ENCODE results near the gene SLC9A3. TPM values are rescaled to one million over a fixed set of nuclear protein-coding genes. Genes with fewer than 3 reads are reported as not detected.

The SLC9A3 gene
- total RNA-seq, 1 experiment from 2014 or later, result 0.85 TPM

GRCh38 chr5:484556-484955 lies 39.7 kb downstream of the SLC9A3 start:
- no peak overlapping the region for H3K4me2 ChIP-seq (ENCODE audit: insufficient read depth, insufficient read length, low read length)
- DNase-seq, result no peak
- no peaks in the 10 kb centered on the region for H3K9me3 ChIP-seq (ENCODE audit: control insufficient read depth, low read depth, low read length)
- H4K5ac ChIP-seq (ENCODE audit: insufficient read length, low read depth, low read length), result no peak overlapping the region
- no peaks in the 10 kb centered on the region for H3K27me3 ChIP-seq (ENCODE audit: insufficient read depth, low read length)
- H3K23ac ChIP-seq (ENCODE audit: insufficient read length, low read depth, low read length), result no peak overlapping the region
- H2BK5ac ChIP-seq (ENCODE audit: insufficient read length, low read length), result no peak overlapping the region
- H2BK120ac ChIP-seq (ENCODE audit: low read depth, low read length, poor library complexity, severe bottlenecking), result no peak overlapping the region
- no peaks in the 10 kb centered on the region for H3K79me1 ChIP-seq (ENCODE audit: insufficient read depth, low read depth, low read length, poor library complexity, severe bottlenecking)
- H2AK5ac ChIP-seq (ENCODE audit: insufficient read length, low read length), result no peak overlapping the region
- no peaks in the 10 kb centered on the region for H3K79me2 ChIP-seq (ENCODE audit: insufficient read depth, low read length)
- H2AFZ ChIP-seq (ENCODE audit: low read length), result no peak overlapping the region
- H3T11ph ChIP-seq (ENCODE audit: low read length), result no peak overlapping the region
- no CpG with 5 or more reads among the region's 24 CpGs for WGBS (ENCODE audit: extremely low coverage, insufficient read length, low lambda C conversion rate)
- no peak overlapping the region for H3K9ac ChIP-seq (ENCODE audit: extremely low read depth, insufficient read length, low read length)
- Mint-ChIP-seq H3K9me3 (no peaks in the 10 kb centered on the region), H3K36me3 (ENCODE audit: insufficient read depth in 1 of 3, low read depth in 3 of 3) (no peaks in the 10 kb centered on the region), H3K27ac (no peak overlapping the region), H3K4me1 (no peaks in the 10 kb centered on the region; a peak in 1 of 4 replicates), H3K27me3 (ENCODE audit: low read depth) (peaks cover 9% of the 10 kb centered on the region), H3K4me3 (no peak overlapping the region)
- no peak overlapping the region for H4K91ac ChIP-seq (ENCODE audit: insufficient read length, low read depth, low read length)
- H2BK15ac ChIP-seq (ENCODE audit: low read depth, low read length), result no peak overlapping the region
- H2BK20ac ChIP-seq (ENCODE audit: low read depth, low read length, poor library complexity, severe bottlenecking), result no peak overlapping the region
- H3K27ac ChIP-seq (ENCODE audit: insufficient read length, low read depth, low read length), result no peak overlapping the region
- no peaks in the 10 kb centered on the region for H3K23me2 ChIP-seq (ENCODE audit: insufficient read length, low read depth, low read length, poor library complexity, severe bottlenecking)
- no peaks in the 10 kb centered on the region for H3K4me1 ChIP-seq (ENCODE audit: insufficient read depth, low read length)
- no peak overlapping the region for H3K56ac ChIP-seq (ENCODE audit: insufficient read length, low read depth, low read length)
- TF ChIP-seq, protein P1, sequence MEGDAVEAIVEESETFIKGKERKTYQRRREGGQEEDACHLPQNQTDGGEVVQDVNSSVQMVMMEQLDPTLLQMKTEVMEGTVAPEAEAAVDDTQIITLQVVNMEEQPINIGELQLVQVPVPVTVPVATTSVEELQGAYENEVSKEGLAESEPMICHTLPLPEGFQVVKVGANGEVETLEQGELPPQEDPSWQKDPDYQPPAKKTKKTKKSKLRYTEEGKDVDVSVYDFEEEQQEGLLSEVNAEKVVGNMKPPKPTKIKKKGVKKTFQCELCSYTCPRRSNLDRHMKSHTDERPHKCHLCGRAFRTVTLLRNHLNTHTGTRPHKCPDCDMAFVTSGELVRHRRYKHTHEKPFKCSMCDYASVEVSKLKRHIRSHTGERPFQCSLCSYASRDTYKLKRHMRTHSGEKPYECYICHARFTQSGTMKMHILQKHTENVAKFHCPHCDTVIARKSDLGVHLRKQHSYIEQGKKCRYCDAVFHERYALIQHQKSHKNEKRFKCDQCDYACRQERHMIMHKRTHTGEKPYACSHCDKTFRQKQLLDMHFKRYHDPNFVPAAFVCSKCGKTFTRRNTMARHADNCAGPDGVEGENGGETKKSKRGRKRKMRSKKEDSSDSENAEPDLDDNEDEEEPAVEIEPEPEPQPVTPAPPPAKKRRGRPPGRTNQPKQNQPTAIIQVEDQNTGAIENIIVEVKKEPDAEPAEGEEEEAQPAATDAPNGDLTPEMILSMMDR (conservative IDR thresholded peaks at IDR 0.05), result no peak
- no peaks in the 10 kb centered on the region for H4K20me1 ChIP-seq (ENCODE audit: control insufficient read depth, insufficient read depth, insufficient read length)
- H3K18ac ChIP-seq (ENCODE audit: insufficient read length, low read depth, low read length), result no peak overlapping the region
- no peak overlapping the region for H3K4ac ChIP-seq (ENCODE audit: low read depth, low read length)
- H2BK12ac ChIP-seq (ENCODE audit: insufficient read length, low read depth, low read length), result no peak overlapping the region
- H4K8ac ChIP-seq (replicated peaks; ENCODE audit: insufficient read length, low read depth, low read length), result no peak overlapping the region
- no peak overlapping the region; the same call in 1 of the 2 replicates for H3K14ac ChIP-seq (ENCODE audit: insufficient read depth, low read length)

Measured in H9 (cell line).